GM18508 (cell line): ENCODE data around the gene MOCS3.

Experiments
- ATAC-seq: cut with Tn5 transposase; IDR thresholded peaks from one replicate; pipeline ENCODE4 v1.9.1; 2021; ENCODE audit warnings: moderate number of reproducible peaks; ENCODE audit not compliant: insufficient read depth, unreplicated experiment

MOCS3 gene

GRCh38 chr20:51008718-51009117, 50.1 kb downstream of the MOCS3 start:
- ATAC-seq: no peak

DNA sequence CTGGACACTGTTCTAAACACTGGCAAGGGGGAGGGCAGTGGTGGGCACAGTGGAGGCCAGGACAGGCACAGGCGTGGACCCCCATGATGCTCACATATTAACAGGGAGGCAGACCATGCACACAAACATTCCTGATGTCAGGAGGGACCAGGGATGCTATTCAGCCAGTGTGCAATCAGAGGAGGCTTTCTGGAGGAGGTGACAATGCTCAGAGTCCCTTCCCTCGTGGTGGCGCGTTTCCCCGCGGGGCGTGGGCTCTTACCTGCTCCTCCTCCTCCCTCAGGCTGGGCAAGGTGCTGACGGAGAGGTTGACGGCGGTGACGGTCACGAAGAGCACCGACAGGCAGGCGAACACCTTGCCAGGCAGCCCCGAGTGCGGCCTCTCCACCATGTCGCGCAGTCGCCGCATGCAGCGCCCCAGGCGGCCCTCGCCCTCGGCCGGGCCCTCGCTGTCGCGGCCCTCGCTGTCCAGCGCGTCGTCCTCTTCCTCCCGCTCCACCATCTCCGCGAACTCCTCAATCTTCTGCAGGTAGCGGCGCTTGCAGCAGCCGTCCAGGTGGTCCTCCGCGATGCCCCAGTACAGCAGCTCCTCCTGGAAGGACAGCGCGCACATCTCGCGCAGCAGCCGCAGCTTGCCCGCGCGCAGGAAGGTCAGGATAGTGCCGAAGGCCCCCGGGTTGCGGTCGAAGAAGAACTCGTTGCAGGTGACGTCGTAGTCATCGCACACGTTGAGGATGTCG, 50.9 kb downstream of the MOCS3 start:
- ATAC-seq: no peak

DNA sequence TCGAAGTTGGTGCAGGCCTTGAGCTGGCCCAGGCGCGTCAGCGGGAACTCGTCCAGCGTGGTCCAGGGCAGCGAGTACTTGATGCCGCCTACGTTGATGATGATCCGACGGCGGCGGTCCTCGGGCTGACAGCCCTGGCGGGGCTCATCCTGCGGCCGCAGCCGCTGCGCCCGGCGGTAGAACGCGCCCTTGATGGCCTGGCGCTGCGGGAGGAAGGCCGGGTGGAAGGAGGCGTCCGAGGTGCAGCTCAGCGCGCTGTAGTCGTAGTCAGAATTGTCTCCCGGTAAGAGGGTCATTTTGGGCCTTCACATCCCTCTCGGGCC, 51.4 kb downstream of the MOCS3 start:
- no peak for ATAC-seq

GRCh38 chr20:51010932-51011331, 52.3 kb downstream of the MOCS3 start:
- ATAC-seq: no peak

DNA sequence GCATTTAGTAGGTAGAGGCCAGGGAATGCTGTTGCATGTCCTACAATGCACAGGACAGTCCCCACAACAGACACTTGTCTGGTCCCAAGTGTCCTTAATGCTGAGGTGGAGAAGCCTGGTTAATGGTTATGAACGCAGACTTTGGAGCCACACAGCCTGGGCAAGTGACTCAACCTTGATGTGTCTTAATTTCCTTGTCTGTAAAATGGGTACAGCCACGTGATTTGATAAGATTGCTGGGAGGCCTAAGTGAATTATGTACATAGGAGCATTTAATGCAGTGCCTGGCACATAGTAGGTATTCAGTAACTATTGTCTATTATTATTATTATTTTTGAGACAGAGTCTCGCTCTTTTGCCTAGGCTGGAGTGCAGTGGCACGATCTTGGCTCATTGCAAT, 52.9 kb downstream of the MOCS3 start:
- no peak for ATAC-seq

GRCh38 chr20:51012357-51012756, 53.7 kb downstream of the MOCS3 start:
- ATAC-seq: no peak
